Measurements from ENCODE around the gene TMEM135. TPM values are rescaled to one million over a fixed set of nuclear protein-coding genes. Genes with fewer than 3 reads are reported as not detected.
"Not testable (repeated sequence)": the region's sequence is repeated elsewhere in the genome, so short reads cannot be mapped to it uniquely, and the experiment has no call there.

The TMEM135 gene
- total RNA-seq, 1 donor, result 35.8 TPM

- Histone ChIP-seq H3K9me3 (ENCODE audit: low read depth, low read length) (no peaks in the 10 kb centered on the region), H3K27ac (ENCODE audit: low read depth, low read length) (no peak overlapping the region), H3K27me3 (ENCODE audit: insufficient read depth, low read length) (no peaks in the 10 kb centered on the region), H2AFZ (ENCODE audit: low read length) (no peak overlapping the region), H3K79me2 (ENCODE audit: insufficient read depth, low read length) (no peaks in the 10 kb centered on the region), H4K20me1 (ENCODE audit: insufficient read depth, low read length) (no peaks in the 10 kb centered on the region), H3K36me3 (ENCODE audit: insufficient read depth, low read length) (no peaks in the 10 kb centered on the region), H3K4me2 (ENCODE audit: insufficient read depth, low read length) (no peak overlapping the region), H3K4me1 (ENCODE audit: insufficient read depth, low read length) (no peaks in the 10 kb centered on the region), H3K4me3 (ENCODE audit: insufficient read depth, low read length) (no peak overlapping the region)
- TF ChIP-seq CTCF (IDR thresholded peaks at IDR 0.05; ENCODE audit: extremely low read depth, low read depth, low read length), result no peak
- no peak for DNase-seq (ENCODE audit: insufficient read length, low spot score, missing footprints)
Observed at GRCh38 chr11:87020336-87020735, 17.4 kb upstream of the TMEM135 start.

GRCh38 chr11:87020764-87021365 lies 16.9 kb upstream of the TMEM135 start:
- H3K27ac ChIP-seq (ENCODE audit: low read depth, low read length), result no peak overlapping the region
- no peaks in the 10 kb centered on the region for H3K9me3 ChIP-seq (ENCODE audit: low read depth, low read length)
- H2AFZ ChIP-seq (ENCODE audit: low read length), result no peak overlapping the region
- H3K4me3 ChIP-seq (ENCODE audit: insufficient read depth, low read length), result no peak overlapping the region
- peak; percentile 58 for DNase-seq (ENCODE audit: insufficient read length, low spot score, missing footprints)
- no peaks in the 10 kb centered on the region for H3K79me2 ChIP-seq (ENCODE audit: insufficient read depth, low read length)
- H3K4me2 ChIP-seq (ENCODE audit: insufficient read depth, low read length), result no peak overlapping the region
- H4K20me1 ChIP-seq (ENCODE audit: insufficient read depth, low read length), result no peaks in the 10 kb centered on the region
- no peaks in the 10 kb centered on the region for H3K27me3 ChIP-seq (ENCODE audit: insufficient read depth, low read length)
- no peaks in the 10 kb centered on the region for H3K36me3 ChIP-seq (ENCODE audit: insufficient read depth, low read length)
- H3K4me1 ChIP-seq (ENCODE audit: insufficient read depth, low read length), result no peaks in the 10 kb centered on the region
- TF ChIP-seq CTCF (IDR thresholded peaks at IDR 0.05; ENCODE audit: extremely low read depth, low read depth, low read length), result no peak

DNA sequence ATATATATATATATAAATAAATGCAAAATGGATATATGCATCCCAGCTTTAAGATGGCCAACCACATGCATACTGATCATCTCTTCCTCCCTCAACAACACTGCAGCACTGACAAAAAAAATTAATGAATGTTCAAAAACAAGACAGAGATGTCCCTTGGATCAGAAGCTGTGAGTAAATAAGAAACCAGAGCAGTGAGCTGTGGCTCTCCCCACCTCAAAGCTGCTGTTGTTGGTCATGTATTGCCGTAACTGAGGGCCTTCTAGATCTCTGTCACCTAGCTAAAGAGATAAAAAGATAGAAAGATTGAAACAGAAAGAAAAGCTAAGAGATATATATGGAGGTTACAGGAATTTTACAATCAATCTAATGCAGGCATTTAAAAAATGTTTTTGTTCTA lies 15.5 kb upstream of the TMEM135 start:
- no peak overlapping the region for H2AFZ ChIP-seq (ENCODE audit: low read length)
- H3K4me2 ChIP-seq (ENCODE audit: insufficient read depth, low read length), result no peak overlapping the region
- DNase-seq (ENCODE audit: insufficient read length, low spot score, missing footprints), result no peak

DNA sequence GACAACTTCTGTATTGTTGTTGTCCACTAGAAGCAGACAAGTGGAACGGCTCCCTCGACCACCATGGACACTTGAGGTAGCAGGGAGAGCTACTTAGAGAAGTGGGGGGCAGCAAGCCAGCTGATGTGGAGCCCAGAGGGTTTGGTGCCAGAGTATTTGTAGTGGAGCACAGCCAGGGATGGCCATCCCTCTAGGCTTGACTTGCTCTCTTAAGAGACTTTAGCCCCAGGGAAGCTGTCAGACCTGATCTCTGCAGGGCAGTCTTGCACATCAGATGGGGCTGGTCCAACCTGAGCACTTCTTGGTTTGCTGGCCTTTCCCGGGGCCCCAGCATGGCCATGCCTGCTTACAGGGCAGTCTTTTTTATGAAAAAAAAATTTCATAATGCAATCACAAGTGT lies 15.0 kb upstream of the TMEM135 start:
- TF ChIP-seq CTCF (IDR thresholded peaks at IDR 0.05; ENCODE audit: extremely low read depth, low read depth, low read length), result no peak
- Histone ChIP-seq H2AFZ (ENCODE audit: low read length) (no peak overlapping the region), H3K36me3 (ENCODE audit: insufficient read depth, low read length) (no peaks in the 10 kb centered on the region), H3K4me2 (ENCODE audit: insufficient read depth, low read length) (no peak overlapping the region), H3K4me1 (ENCODE audit: insufficient read depth, low read length) (no peaks in the 10 kb centered on the region), H3K79me2 (ENCODE audit: insufficient read depth, low read length) (no peaks in the 10 kb centered on the region), H3K9me3 (ENCODE audit: low read depth, low read length) (no peaks in the 10 kb centered on the region), H3K27me3 (ENCODE audit: insufficient read depth, low read length) (no peaks in the 10 kb centered on the region), H3K4me3 (ENCODE audit: insufficient read depth, low read length) (no peak overlapping the region), H4K20me1 (ENCODE audit: insufficient read depth, low read length) (no peaks in the 10 kb centered on the region), H3K27ac (ENCODE audit: low read depth, low read length) (no peak overlapping the region)
- no peak for DNase-seq (ENCODE audit: insufficient read length, low spot score, missing footprints)

More for the DNA sequence above, 15.5 kb upstream of the TMEM135 start:
- Histone ChIP-seq H3K4me1 (ENCODE audit: insufficient read depth, low read length) (no peaks in the 10 kb centered on the region), H3K27ac (ENCODE audit: low read depth, low read length) (no peak overlapping the region), H3K27me3 (ENCODE audit: insufficient read depth, low read length) (no peaks in the 10 kb centered on the region), H3K36me3 (ENCODE audit: insufficient read depth, low read length) (no peaks in the 10 kb centered on the region), H3K9me3 (ENCODE audit: low read depth, low read length) (no peaks in the 10 kb centered on the region), H3K79me2 (ENCODE audit: insufficient read depth, low read length) (no peaks in the 10 kb centered on the region), H3K4me3 (ENCODE audit: insufficient read depth, low read length) (no peak overlapping the region), H4K20me1 (ENCODE audit: insufficient read depth, low read length) (no peaks in the 10 kb centered on the region)
- TF ChIP-seq CTCF (IDR thresholded peaks at IDR 0.05; ENCODE audit: extremely low read depth, low read depth, low read length), result no peak

DNA sequence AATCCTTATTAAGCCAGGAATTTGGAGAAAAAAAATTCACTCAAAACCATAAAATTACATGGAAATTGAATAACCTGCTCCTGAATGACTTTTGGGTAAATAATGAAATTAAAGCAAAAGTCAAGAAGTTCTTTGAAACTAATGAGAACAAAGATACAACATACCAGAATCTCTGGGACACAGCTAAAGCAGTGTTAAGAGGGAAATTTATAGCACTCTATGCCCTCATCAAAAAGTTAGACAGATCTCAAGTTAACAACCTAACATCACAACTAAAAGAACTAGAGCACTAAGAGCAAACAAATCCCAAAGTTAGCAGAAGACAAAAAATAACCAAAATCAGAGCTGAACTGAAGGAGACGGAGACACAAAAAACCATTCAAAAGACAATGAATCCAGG lies 11.3 kb upstream of the TMEM135 start:
- not testable (repeated sequence) for H2AFZ ChIP-seq (ENCODE audit: low read length); H3K27ac ChIP-seq (ENCODE audit: low read depth, low read length); H3K9me3 ChIP-seq (ENCODE audit: low read depth, low read length); H4K20me1 ChIP-seq (ENCODE audit: insufficient read depth, low read length); H3K27me3 ChIP-seq (ENCODE audit: insufficient read depth, low read length); H3K4me1 ChIP-seq (ENCODE audit: insufficient read depth, low read length); H3K4me3 ChIP-seq (ENCODE audit: insufficient read depth, low read length); H3K4me2 ChIP-seq (ENCODE audit: insufficient read depth, low read length); H3K79me2 ChIP-seq (ENCODE audit: insufficient read depth, low read length); DNase-seq (ENCODE audit: insufficient read length, low spot score, missing footprints); H3K36me3 ChIP-seq (ENCODE audit: insufficient read depth, low read length)

Data from osteoblast (primary cell).